Measurements from ENCODE around the gene DGKZ.

Gene DGKZ

GRCh38 chr11:46408407-46408986 lies 61.2 kb downstream of the DGKZ start:
- peaks cover 9% of the 10 kb centered on the region for H3K36me3 ChIP-seq (ENCODE audit: control insufficient read depth, insufficient read depth, low read length)
- H3K4me3 ChIP-seq (ENCODE audit: low read length) = no peak overlapping the region
- H3K9me3 ChIP-seq (ENCODE audit: control insufficient read depth, low read length) = no peaks in the 10 kb centered on the region
- no peaks in the 10 kb centered on the region for H3K4me1 ChIP-seq (ENCODE audit: control insufficient read depth, insufficient read depth, low read length)
- no peak overlapping the region for H3K9ac ChIP-seq (ENCODE audit: low read length)
- no peaks in the 10 kb centered on the region for H3K27me3 ChIP-seq (ENCODE audit: control insufficient read depth, insufficient read depth, low read length)

GRCh38 chr11:46410021-46410420 lies 62.8 kb downstream of the DGKZ start:
- no peaks in the 10 kb centered on the region for H3K27me3 ChIP-seq (ENCODE audit: control insufficient read depth, insufficient read depth, low read length)
- peaks cover 9% of the 10 kb centered on the region for H3K36me3 ChIP-seq (ENCODE audit: control insufficient read depth, insufficient read depth, low read length)
- H3K4me1 ChIP-seq (ENCODE audit: control insufficient read depth, insufficient read depth, low read length) = no peaks in the 10 kb centered on the region
- no peak overlapping the region for H3K4me3 ChIP-seq (ENCODE audit: low read length)
- no peaks in the 10 kb centered on the region for H3K9me3 ChIP-seq (ENCODE audit: control insufficient read depth, low read length)
- no peak overlapping the region for H3K9ac ChIP-seq (ENCODE audit: low read length)

- H3K4me1 ChIP-seq (ENCODE audit: control insufficient read depth, insufficient read depth, low read length) = no peaks in the 10 kb centered on the region
- H3K9ac ChIP-seq (ENCODE audit: low read length) = no peak overlapping the region
- H3K27me3 ChIP-seq (ENCODE audit: control insufficient read depth, insufficient read depth, low read length) = no peaks in the 10 kb centered on the region
- peaks cover 10% of the 10 kb centered on the region for H3K36me3 ChIP-seq (ENCODE audit: control insufficient read depth, insufficient read depth, low read length)
- H3K4me3 ChIP-seq (ENCODE audit: low read length) = no peak overlapping the region
- no peaks in the 10 kb centered on the region for H3K9me3 ChIP-seq (ENCODE audit: control insufficient read depth, low read length)
These were observed 66.7 kb downstream of the DGKZ start for GRCh38 chr11:46413760-46414465.

GRCh38 chr11:46414466-46414796 lies 67.2 kb downstream of the DGKZ start:
- Histone ChIP-seq H3K27me3 (ENCODE audit: control insufficient read depth, insufficient read depth, low read length) (no peaks in the 10 kb centered on the region), H3K36me3 (ENCODE audit: control insufficient read depth, insufficient read depth, low read length) (peaks cover 9% of the 10 kb centered on the region), H3K4me1 (ENCODE audit: control insufficient read depth, insufficient read depth, low read length) (no peaks in the 10 kb centered on the region), H3K9ac (ENCODE audit: low read length) (no peak overlapping the region), H3K4me3 (ENCODE audit: low read length) (no peak overlapping the region), H3K9me3 (ENCODE audit: control insufficient read depth, low read length) (no peaks in the 10 kb centered on the region)

GRCh38 chr11:46414879-46415278 lies 67.6 kb downstream of the DGKZ start:
- H3K9ac ChIP-seq (ENCODE audit: low read length) = no peak overlapping the region
- H3K27me3 ChIP-seq (ENCODE audit: control insufficient read depth, insufficient read depth, low read length) = no peaks in the 10 kb centered on the region
- H3K9me3 ChIP-seq (ENCODE audit: control insufficient read depth, low read length) = no peaks in the 10 kb centered on the region
- peaks cover 5% of the 10 kb centered on the region for H3K36me3 ChIP-seq (ENCODE audit: control insufficient read depth, insufficient read depth, low read length)
- no peaks in the 10 kb centered on the region for H3K4me1 ChIP-seq (ENCODE audit: control insufficient read depth, insufficient read depth, low read length)
- H3K4me3 ChIP-seq (ENCODE audit: low read length) = no peak overlapping the region

- no peak overlapping the region for H3K4me3 ChIP-seq (ENCODE audit: low read length)
- H3K27me3 ChIP-seq (ENCODE audit: control insufficient read depth, insufficient read depth, low read length) = no peaks in the 10 kb centered on the region
- no peaks in the 10 kb centered on the region for H3K4me1 ChIP-seq (ENCODE audit: control insufficient read depth, insufficient read depth, low read length)
- no peak overlapping the region for H3K9ac ChIP-seq (ENCODE audit: low read length)
- peaks cover 5% of the 10 kb centered on the region for H3K36me3 ChIP-seq (ENCODE audit: control insufficient read depth, insufficient read depth, low read length)
- no peaks in the 10 kb centered on the region for H3K9me3 ChIP-seq (ENCODE audit: control insufficient read depth, low read length)
These were observed 70.4 kb downstream of the DGKZ start for GRCh38 chr11:46417711-46418110.

GRCh38 chr11:46418751-46419150 lies 71.5 kb downstream of the DGKZ start:
- Histone ChIP-seq H3K9me3 (ENCODE audit: control insufficient read depth, low read length) (no peaks in the 10 kb centered on the region), H3K27me3 (ENCODE audit: control insufficient read depth, insufficient read depth, low read length) (no peaks in the 10 kb centered on the region), H3K36me3 (ENCODE audit: control insufficient read depth, insufficient read depth, low read length) (peaks cover 5% of the 10 kb centered on the region), H3K9ac (ENCODE audit: low read length) (no peak overlapping the region), H3K4me3 (ENCODE audit: low read length) (no peak overlapping the region), H3K4me1 (ENCODE audit: control insufficient read depth, insufficient read depth, low read length) (no peaks in the 10 kb centered on the region)

GRCh38 chr11:46420513-46420912 lies 73.2 kb downstream of the DGKZ start:
- Histone ChIP-seq H3K36me3 (ENCODE audit: control insufficient read depth, insufficient read depth, low read length) (peaks cover 2% of the 10 kb centered on the region), H3K9ac (ENCODE audit: low read length) (no peak overlapping the region), H3K4me1 (ENCODE audit: control insufficient read depth, insufficient read depth, low read length) (no peaks in the 10 kb centered on the region)

GRCh38 chr11:46421257-46421880 lies 74.1 kb downstream of the DGKZ start:
- no peaks in the 10 kb centered on the region for H3K9me3 ChIP-seq (ENCODE audit: control insufficient read depth, low read length)
- H3K9ac ChIP-seq (ENCODE audit: low read length) = no peak overlapping the region
- H3K4me3 ChIP-seq (ENCODE audit: low read length) = no peak overlapping the region
- no peaks in the 10 kb centered on the region for H3K36me3 ChIP-seq (ENCODE audit: control insufficient read depth, insufficient read depth, low read length)
- no peaks in the 10 kb centered on the region for H3K4me1 ChIP-seq (ENCODE audit: control insufficient read depth, insufficient read depth, low read length)
- H3K27me3 ChIP-seq (ENCODE audit: control insufficient read depth, insufficient read depth, low read length) = no peaks in the 10 kb centered on the region

More at GRCh38 chr11:46420513-46420912, 73.2 kb downstream of the DGKZ start:
- no peaks in the 10 kb centered on the region for H3K27me3 ChIP-seq (ENCODE audit: control insufficient read depth, insufficient read depth, low read length)
- H3K9me3 ChIP-seq (ENCODE audit: control insufficient read depth, low read length) = no peaks in the 10 kb centered on the region
- no peak overlapping the region for H3K4me3 ChIP-seq (ENCODE audit: low read length)

GRCh38 chr11:46422588-46422987 lies 75.3 kb downstream of the DGKZ start:
- H3K36me3 ChIP-seq (ENCODE audit: control insufficient read depth, insufficient read depth, low read length) = no peaks in the 10 kb centered on the region
- H3K4me1 ChIP-seq (ENCODE audit: control insufficient read depth, insufficient read depth, low read length) = no peaks in the 10 kb centered on the region
- no peaks in the 10 kb centered on the region for H3K27me3 ChIP-seq (ENCODE audit: control insufficient read depth, insufficient read depth, low read length)
- no peak overlapping the region for H3K4me3 ChIP-seq (ENCODE audit: low read length)
- no peaks in the 10 kb centered on the region for H3K9me3 ChIP-seq (ENCODE audit: control insufficient read depth, low read length)
- H3K9ac ChIP-seq (ENCODE audit: low read length) = no peak overlapping the region

GRCh38 chr11:46426233-46426991 lies 79.1 kb downstream of the DGKZ start:
- H3K27me3 ChIP-seq (ENCODE audit: control insufficient read depth, insufficient read depth, low read length) = no peaks in the 10 kb centered on the region
- no peaks in the 10 kb centered on the region for H3K36me3 ChIP-seq (ENCODE audit: control insufficient read depth, insufficient read depth, low read length)
- H3K9me3 ChIP-seq (ENCODE audit: control insufficient read depth, low read length) = no peaks in the 10 kb centered on the region
- H3K9ac ChIP-seq (ENCODE audit: low read length) = no peak overlapping the region
- H3K4me3 ChIP-seq (ENCODE audit: low read length) = no peak overlapping the region
- no peaks in the 10 kb centered on the region for H3K4me1 ChIP-seq (ENCODE audit: control insufficient read depth, insufficient read depth, low read length)

GRCh38 chr11:46427364-46427763 lies 80.1 kb downstream of the DGKZ start:
- Histone ChIP-seq H3K4me3 (ENCODE audit: low read length) (no peak overlapping the region), H3K4me1 (ENCODE audit: control insufficient read depth, insufficient read depth, low read length) (no peaks in the 10 kb centered on the region), H3K9me3 (ENCODE audit: control insufficient read depth, low read length) (no peaks in the 10 kb centered on the region), H3K36me3 (ENCODE audit: control insufficient read depth, insufficient read depth, low read length) (no peaks in the 10 kb centered on the region), H3K27me3 (ENCODE audit: control insufficient read depth, insufficient read depth, low read length) (no peaks in the 10 kb centered on the region), H3K9ac (ENCODE audit: low read length) (no peak overlapping the region)
